Measurements from ENCODE around the gene ESRRB. TPM values are rescaled to one million over a fixed set of nuclear protein-coding genes. Genes with fewer than 3 reads are reported as not detected.

The ESRRB gene
- polyA plus RNA-seq, 1 experiment: not detected

DNA sequence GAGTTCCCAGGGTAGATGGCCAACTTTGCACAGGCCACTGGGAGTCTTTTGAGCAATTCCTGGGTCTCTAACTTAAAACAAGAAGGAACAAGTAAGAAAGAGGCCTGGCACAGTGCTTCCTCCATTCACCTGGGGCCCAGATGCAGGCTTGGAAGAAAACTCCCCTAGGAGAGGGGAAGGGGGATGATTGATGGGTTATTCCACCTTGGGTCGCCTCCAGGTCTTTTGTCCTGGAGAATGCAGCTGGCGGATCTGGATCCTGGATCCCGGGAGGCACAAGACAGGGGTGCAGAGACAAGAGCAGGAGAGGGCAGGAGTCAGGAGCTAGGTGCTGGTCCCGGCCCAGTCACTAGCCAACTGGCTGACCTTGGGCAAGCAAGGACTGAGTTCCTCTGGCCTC lies 74.5 kb downstream of the ESRRB start:
- POLR2A ChIA-PET: no interaction called here
- Histone ChIP-seq H3K9me3 (ENCODE audit: control insufficient read depth, insufficient read depth, low read length) (no peaks in the 10 kb centered on the region), H3K27ac (ENCODE audit: low read depth, low read length) (no peak overlapping the region), H3K4me3 (ENCODE audit: low read depth, low read length) (no peak overlapping the region), H3K27me3 (ENCODE audit: control insufficient read depth, insufficient read depth, low read length) (no peaks in the 10 kb centered on the region)
- TF ChIP-seq, protein P1, sequence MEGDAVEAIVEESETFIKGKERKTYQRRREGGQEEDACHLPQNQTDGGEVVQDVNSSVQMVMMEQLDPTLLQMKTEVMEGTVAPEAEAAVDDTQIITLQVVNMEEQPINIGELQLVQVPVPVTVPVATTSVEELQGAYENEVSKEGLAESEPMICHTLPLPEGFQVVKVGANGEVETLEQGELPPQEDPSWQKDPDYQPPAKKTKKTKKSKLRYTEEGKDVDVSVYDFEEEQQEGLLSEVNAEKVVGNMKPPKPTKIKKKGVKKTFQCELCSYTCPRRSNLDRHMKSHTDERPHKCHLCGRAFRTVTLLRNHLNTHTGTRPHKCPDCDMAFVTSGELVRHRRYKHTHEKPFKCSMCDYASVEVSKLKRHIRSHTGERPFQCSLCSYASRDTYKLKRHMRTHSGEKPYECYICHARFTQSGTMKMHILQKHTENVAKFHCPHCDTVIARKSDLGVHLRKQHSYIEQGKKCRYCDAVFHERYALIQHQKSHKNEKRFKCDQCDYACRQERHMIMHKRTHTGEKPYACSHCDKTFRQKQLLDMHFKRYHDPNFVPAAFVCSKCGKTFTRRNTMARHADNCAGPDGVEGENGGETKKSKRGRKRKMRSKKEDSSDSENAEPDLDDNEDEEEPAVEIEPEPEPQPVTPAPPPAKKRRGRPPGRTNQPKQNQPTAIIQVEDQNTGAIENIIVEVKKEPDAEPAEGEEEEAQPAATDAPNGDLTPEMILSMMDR (IDR thresholded peaks at IDR 0.05; ENCODE audit: low read depth, low read length): no peak
- CTCF ChIA-PET: no interaction called here
- DNase-seq (ENCODE audit: low read depth, low spot score): no peak

DNA sequence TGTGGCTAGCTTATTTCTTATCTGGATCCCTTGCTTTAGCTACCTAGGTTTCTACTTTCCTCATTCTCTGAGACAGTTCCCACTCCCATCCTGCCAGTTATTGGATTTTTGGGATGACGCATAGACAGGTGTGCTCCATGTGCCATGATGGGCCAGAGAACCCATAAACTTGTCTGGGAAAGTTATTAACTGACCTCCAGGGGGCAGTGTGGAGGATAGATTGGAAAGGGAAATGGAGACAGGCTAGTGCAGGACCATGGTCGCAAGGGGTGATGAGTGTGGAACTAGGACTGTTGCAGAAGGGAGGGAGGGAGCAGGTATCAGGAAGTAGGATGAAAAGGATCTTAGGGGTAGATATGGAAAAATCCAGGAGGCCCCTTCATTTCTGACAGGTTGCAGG lies 80.3 kb downstream of the ESRRB start:
- Histone ChIP-seq H3K9me3 (ENCODE audit: control insufficient read depth, insufficient read depth, low read length) (no peaks in the 10 kb centered on the region), H3K27ac (ENCODE audit: low read depth, low read length) (no peak overlapping the region), H3K27me3 (ENCODE audit: control insufficient read depth, insufficient read depth, low read length) (no peaks in the 10 kb centered on the region), H3K4me3 (ENCODE audit: low read depth, low read length) (no peak overlapping the region)
- ChIA-PET CTCF (interaction anchor here (0.6 to 1.5 kb wide), 4 partner anchors 188 to 860 kb away, joined by 3 to 6 read pairs (median 3); no protein-coding TSS in a partner anchor), POLR2A (no interaction called here)
- DNase-seq (ENCODE audit: low read depth, low spot score): no peak
- TF ChIP-seq, protein P1 (IDR thresholded peaks at IDR 0.05; ENCODE audit: low read depth, low read length): peak; percentile 39

DNA sequence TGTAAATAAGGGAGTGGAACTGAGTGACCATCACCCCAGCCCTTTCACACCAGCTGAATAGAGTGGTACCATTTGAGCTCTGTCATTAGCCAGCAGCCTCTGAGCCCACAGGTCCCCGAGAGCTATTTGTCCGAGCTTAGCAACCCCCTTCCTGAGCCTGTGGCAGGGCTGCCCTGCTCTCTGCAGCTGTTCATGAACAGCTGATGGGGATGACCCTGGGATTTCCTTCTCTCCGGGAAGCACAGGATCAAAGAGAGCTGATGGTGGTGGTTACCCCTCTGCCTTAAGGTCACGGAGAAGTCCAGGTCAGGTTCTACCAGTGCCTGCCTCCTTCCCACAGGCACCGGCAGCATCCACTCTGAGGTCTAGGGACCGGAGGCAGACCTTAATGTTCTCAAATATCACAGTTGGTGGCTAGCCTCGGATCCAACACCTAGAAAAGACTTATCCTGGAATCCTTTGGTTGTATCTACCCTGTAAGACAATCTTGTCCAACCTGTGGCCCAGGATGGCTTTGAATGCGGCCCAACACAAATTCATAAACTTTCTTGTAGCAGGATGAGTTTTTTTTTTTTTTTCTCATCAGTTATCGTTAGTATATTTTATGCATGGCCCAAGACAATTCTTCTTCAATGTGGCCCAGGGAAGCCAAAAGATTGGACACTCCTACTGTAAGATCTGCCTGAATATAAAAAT lies 81.1 kb downstream of the ESRRB start:
- DNase-seq (ENCODE audit: low read depth, low spot score): no peak
- Histone ChIP-seq H3K27me3 (ENCODE audit: control insufficient read depth, insufficient read depth, low read length) (no peaks in the 10 kb centered on the region), H3K4me3 (ENCODE audit: low read depth, low read length) (no peak overlapping the region), H3K27ac (ENCODE audit: low read depth, low read length) (no peak overlapping the region), H3K9me3 (ENCODE audit: control insufficient read depth, insufficient read depth, low read length) (no peaks in the 10 kb centered on the region)
- ChIA-PET POLR2A (no interaction called here), CTCF (interaction anchor here (1.5 kb wide), 1 partner anchor 188 kb away, joined by 3 read pairs; no protein-coding TSS in a partner anchor)
- TF ChIP-seq, protein P1 (IDR thresholded peaks at IDR 0.05; ENCODE audit: low read depth, low read length): no peak

DNA sequence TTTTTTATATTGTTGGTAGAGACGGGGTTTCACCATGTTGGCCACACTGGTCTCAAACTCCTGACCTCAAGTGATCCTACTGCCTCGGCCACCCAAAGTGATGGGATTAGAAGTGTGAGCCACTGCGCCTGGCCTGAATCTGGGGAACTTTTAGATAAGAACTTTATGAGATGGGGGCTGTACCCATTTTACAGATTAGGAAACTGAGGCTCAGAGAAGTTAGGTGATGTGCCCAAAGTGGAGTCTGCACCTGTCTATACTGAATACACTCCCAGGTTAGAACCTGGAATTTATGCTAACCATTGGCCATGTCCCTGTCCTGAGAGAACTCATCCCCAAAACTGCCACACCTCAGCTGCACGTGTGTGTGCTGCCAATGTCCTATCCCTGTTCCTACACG lies 81.9 kb downstream of the ESRRB start:
- POLR2A ChIA-PET: no interaction called here
- DNase-seq (ENCODE audit: low read depth, low spot score): no peak
- CTCF ChIA-PET: no interaction called here
- TF ChIP-seq, protein P1 (IDR thresholded peaks at IDR 0.05; ENCODE audit: low read depth, low read length): no peak
- H3K4me3 ChIP-seq (ENCODE audit: low read depth, low read length): no peak overlapping the region
- H3K9me3 ChIP-seq (ENCODE audit: control insufficient read depth, insufficient read depth, low read length): no peaks in the 10 kb centered on the region; the same call in 1 of the 2 replicates
- H3K27ac ChIP-seq (ENCODE audit: low read depth, low read length): no peak overlapping the region
- no peaks in the 10 kb centered on the region for H3K27me3 ChIP-seq (ENCODE audit: control insufficient read depth, insufficient read depth, low read length)

DNA sequence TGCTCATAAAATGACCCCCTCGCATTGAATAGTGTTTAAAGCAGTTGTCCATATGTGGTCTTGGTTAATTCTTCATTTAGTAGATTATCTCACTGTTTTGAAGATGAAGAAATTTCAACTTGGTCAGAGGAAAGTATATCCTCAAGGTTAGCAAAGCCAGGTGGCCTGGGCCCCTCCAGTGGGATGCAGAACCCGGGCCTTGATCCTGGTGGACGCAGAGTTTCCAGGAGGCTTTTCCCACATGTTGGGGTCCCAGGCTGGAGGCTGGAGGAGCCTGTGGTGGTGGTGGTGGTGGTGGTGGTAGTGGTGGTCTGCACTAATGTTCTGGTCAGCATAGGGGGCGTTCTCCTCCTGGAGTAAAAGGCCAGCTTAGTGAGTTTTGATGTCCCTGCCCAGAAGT lies 85.9 kb downstream of the ESRRB start:
- Histone ChIP-seq H3K27ac (ENCODE audit: low read depth, low read length) (no peak overlapping the region), H3K9me3 (ENCODE audit: control insufficient read depth, insufficient read depth, low read length) (no peaks in the 10 kb centered on the region; the same call in 1 of the 2 replicates), H3K27me3 (ENCODE audit: control insufficient read depth, insufficient read depth, low read length) (no peaks in the 10 kb centered on the region), H3K4me3 (ENCODE audit: low read depth, low read length) (no peak overlapping the region)
- TF ChIP-seq, protein P1 (IDR thresholded peaks at IDR 0.05; ENCODE audit: low read depth, low read length): no peak
- ChIA-PET POLR2A (no interaction called here), CTCF (no interaction called here)
- no peak for DNase-seq (ENCODE audit: low read depth, low spot score)
